Superior temporal gyrus (tissue), 1 donor: ENCODE data around the gene PFN4.

Experiments used
- DNase-seq: peaks from one replicate; pipeline ENCODE4 v3.0.0-alpha.2; 2016; ENCODE audit errors: extremely low spot score

The PFN4 gene

GRCh38 chr2:24077879-24078278 lies 45.3 kb downstream of the PFN4 start:
- DNase-seq = no peak

DNA sequence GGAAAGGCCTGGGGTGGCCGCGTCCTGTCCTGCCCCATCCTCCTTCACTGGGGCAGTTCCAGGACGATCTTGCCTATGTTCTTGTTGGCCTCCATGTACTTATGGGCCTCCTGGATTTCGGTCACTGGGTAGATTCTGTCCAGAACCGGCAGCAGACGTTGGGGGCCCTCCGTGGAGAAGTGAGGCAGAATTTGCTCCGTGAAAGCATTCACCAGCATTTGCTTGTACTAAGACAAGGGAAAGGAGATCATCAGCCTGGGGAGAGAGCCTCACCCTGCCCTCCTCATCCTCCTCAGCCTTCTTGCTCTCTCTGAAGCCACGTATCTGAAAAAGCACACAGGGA lies 45.6 kb downstream of the PFN4 start:
- no peak for DNase-seq

- DNase-seq = peak; percentile 28
These were observed 46.1 kb downstream of the PFN4 start for GRCh38 chr2:24076849-24077534.

GRCh38 chr2:24075915-24076848 lies 47.0 kb downstream of the PFN4 start, which contains the start of gene SF3B6:
Gene SF3B6, minus strand, starts transcription at chr2:24076326. Its CDS starts 97 bp downstream, at chr2:24076229.
- peak; percentile 99 for DNase-seq

- no peak for DNase-seq
These were observed 47.9 kb downstream of the PFN4 start for GRCh38 chr2:24075259-24075658.

- no peak for DNase-seq
These were observed 49.3 kb downstream of the PFN4 start for GRCh38 chr2:24073816-24074215.

- DNase-seq = no peak
These were observed 50.9 kb downstream of the PFN4 start for GRCh38 chr2:24072259-24072658.

GRCh38 chr2:24065341-24065740 lies 57.8 kb downstream of the PFN4 start:
- no peak for DNase-seq
